DND-41 (cell line): Measurements from ENCODE around the gene ZNF750.

ENCODE experiments used
- ATAC-seq: fragments of 200-7000 bp; cut with Tn5 transposase; 3 replicates; pipeline ENCODE4 v1.9.1; 2021; ENCODE audit warnings: low read depth; ENCODE audit not compliant: insufficient read depth
- DNase-seq: peaks from one replicate; pipeline ENCODE4 v3.0.0-alpha.2; 2020
- H2AFZ ChIP-seq: 2 replicates; pipeline ENCODE4 v1.6.0; 2012; ENCODE audit warnings: low read depth, low read length
- H3K27ac ChIP-seq: 2 replicates; pipeline ENCODE4 v1.5.1; 2012; ENCODE audit warnings: low read length, inconsistent platforms
- H3K27me3 ChIP-seq: fragments of 200-600 bp; sonication (generic); 2 replicates; pipeline ENCODE4 v1.6.0; 2012; ENCODE audit warnings: low read length, mild to moderate bottlenecking, inconsistent platforms; ENCODE audit not compliant: insufficient read depth, poor library complexity
- H3K36me3 ChIP-seq: 2 replicates; pipeline ENCODE4 v1.5.1; 2012; ENCODE audit warnings: low read length, inconsistent platforms; ENCODE audit not compliant: insufficient read depth
- H3K4me1 ChIP-seq: 2 replicates; pipeline ENCODE4 v1.5.1; 2012; ENCODE audit warnings: mild to moderate bottlenecking, low read length; ENCODE audit not compliant: insufficient read depth
- H3K4me2 ChIP-seq: 2 replicates; pipeline ENCODE4 v1.6.0; 2012; ENCODE audit warnings: mild to moderate bottlenecking, moderate library complexity, low read length, inconsistent platforms; ENCODE audit not compliant: insufficient read depth
- H3K4me3 ChIP-seq, 2 experiments: fragments of 200-600 bp in 1 of 2; shearing (Covaris generic) in 1 of 2; 2 replicates each; pipeline ENCODE4 v1.5.1; 2012 to 2016; ENCODE audit warnings: inconsistent platforms in 2 of 2, low read length in 2 of 2, mild to moderate bottlenecking in 2 of 2, low read depth in 1 of 2, moderate library complexity in 1 of 2
- H3K79me2 ChIP-seq: 2 replicates; pipeline ENCODE4 v1.6.0; 2012; ENCODE audit warnings: low read length, inconsistent platforms; ENCODE audit not compliant: insufficient read depth
- H3K9ac ChIP-seq: 2 replicates; pipeline ENCODE4 v1.6.0; 2012; ENCODE audit warnings: low read depth, mild to moderate bottlenecking, inconsistent platforms, low read length, moderate library complexity
- H3K9me3 ChIP-seq: 2 replicates; pipeline ENCODE4 v1.5.1; 2012; ENCODE audit warnings: low read length, moderate library complexity, mild to moderate bottlenecking, inconsistent platforms; ENCODE audit not compliant: insufficient read depth, severe bottlenecking
- H4K20me1 ChIP-seq: 2 replicates; pipeline ENCODE4 v1.6.0; 2012; ENCODE audit warnings: low read length; ENCODE audit not compliant: insufficient read depth
- EZH2 ChIP-seq: IDR thresholded peaks from 3 replicates; pipeline ENCODE4 v1.6.1; 2012; ENCODE audit warnings: borderline replicate concordance, low read depth, mild to moderate bottlenecking, moderate library complexity, low read length, inconsistent platforms; ENCODE audit not compliant: severe bottlenecking
- TF ChIP-seq, protein P1 (sequence below): IDR thresholded peaks from 2 replicates; pipeline ENCODE4 v1.5.1; 2012; ENCODE audit warnings: borderline replicate concordance, low read length, moderate library complexity, mild to moderate bottlenecking; ENCODE audit not compliant: poor library complexity, severe bottlenecking; ENCODE audit errors: extremely low read depth

Gene ZNF750

GRCh38 chr17:82866590-82867191, 26.9 kb upstream of the ZNF750 start:
- H4K20me1 ChIP-seq, result peaks cover 14% of the 10 kb centered on the region; the same call in 1 of the 2 replicates
- ATAC-seq, result no peak
- peak overlapping the region in 1 of 2 experiments; percentile 14; a peak in 1 of 4 replicates for H3K4me3 ChIP-seq
- peak overlapping the region; percentile 79 for H3K4me2 ChIP-seq
- no peaks in the 10 kb centered on the region for H3K27me3 ChIP-seq
- peaks cover 84% of the 10 kb centered on the region for H3K79me2 ChIP-seq
- H2AFZ ChIP-seq, result no peak overlapping the region
- H3K9me3 ChIP-seq, result no peaks in the 10 kb centered on the region
- peaks cover 72% of the 10 kb centered on the region for H3K4me1 ChIP-seq
- TF ChIP-seq EZH2, result no peak
- TF ChIP-seq, protein P1, sequence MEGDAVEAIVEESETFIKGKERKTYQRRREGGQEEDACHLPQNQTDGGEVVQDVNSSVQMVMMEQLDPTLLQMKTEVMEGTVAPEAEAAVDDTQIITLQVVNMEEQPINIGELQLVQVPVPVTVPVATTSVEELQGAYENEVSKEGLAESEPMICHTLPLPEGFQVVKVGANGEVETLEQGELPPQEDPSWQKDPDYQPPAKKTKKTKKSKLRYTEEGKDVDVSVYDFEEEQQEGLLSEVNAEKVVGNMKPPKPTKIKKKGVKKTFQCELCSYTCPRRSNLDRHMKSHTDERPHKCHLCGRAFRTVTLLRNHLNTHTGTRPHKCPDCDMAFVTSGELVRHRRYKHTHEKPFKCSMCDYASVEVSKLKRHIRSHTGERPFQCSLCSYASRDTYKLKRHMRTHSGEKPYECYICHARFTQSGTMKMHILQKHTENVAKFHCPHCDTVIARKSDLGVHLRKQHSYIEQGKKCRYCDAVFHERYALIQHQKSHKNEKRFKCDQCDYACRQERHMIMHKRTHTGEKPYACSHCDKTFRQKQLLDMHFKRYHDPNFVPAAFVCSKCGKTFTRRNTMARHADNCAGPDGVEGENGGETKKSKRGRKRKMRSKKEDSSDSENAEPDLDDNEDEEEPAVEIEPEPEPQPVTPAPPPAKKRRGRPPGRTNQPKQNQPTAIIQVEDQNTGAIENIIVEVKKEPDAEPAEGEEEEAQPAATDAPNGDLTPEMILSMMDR, result no peak
- no peak for DNase-seq
- peak overlapping the region; percentile 99 for H3K27ac ChIP-seq
- peaks cover 59% of the 10 kb centered on the region for H3K36me3 ChIP-seq
- H3K9ac ChIP-seq, result peak overlapping the region; percentile 73

DNA sequence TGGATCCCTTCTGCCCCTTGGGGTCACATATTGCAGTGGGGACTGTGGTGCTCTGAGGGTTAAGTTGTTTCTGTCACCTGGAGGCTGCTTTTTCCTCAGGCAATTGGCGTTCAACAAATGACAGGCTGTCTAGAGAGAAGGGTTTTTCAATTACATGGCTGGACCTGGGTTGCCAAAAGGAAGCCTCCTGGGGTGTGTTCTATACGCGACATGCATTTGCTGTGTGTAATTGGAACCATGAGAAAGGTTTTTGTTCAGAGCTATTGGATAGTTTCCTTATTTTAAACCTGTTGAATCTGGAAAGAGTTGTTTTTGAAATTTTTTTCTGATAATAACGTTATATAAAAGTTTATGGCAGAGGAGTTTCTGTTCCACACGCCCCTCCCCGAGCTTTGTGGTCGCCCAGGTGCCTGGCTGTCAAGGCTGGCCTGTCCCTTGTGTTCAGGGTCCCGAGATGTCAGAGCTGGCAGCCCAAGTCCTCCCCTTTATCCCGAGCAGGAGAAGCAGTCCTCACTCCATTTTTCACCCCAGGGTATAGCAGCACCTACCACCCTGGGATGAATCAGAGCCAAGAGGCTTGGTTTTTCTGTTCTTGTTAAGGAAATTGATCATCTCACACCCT, 26.1 kb upstream of the ZNF750 start:
- peak overlapping the region; percentile 73 for H3K9ac ChIP-seq
- no peaks in the 10 kb centered on the region for H3K9me3 ChIP-seq
- peaks cover 78% of the 10 kb centered on the region for H3K4me1 ChIP-seq
- DNase-seq (peak; percentile 61), ATAC-seq (no peak)
- H3K4me3 ChIP-seq, result peak overlapping the region in 1 of 2 experiments; percentile 55; a peak in 2 of 4 replicates
- H3K27ac ChIP-seq, result peak overlapping the region; percentile 99
- peaks cover 84% of the 10 kb centered on the region for H3K79me2 ChIP-seq
- no peak overlapping the region for H2AFZ ChIP-seq
- H3K36me3 ChIP-seq, result peaks cover 51% of the 10 kb centered on the region
- no peak for TF ChIP-seq EZH2
- TF ChIP-seq, protein P1, result no peak
- no peaks in the 10 kb centered on the region for H3K27me3 ChIP-seq
- H4K20me1 ChIP-seq, result peaks cover 14% of the 10 kb centered on the region; the same call in 1 of the 2 replicates
- H3K4me2 ChIP-seq, result peak overlapping the region; percentile 79

- H3K9ac ChIP-seq, result peak overlapping the region; percentile 73
- TF ChIP-seq EZH2, result no peak
- TF ChIP-seq, protein P1, result no peak
- peak; percentile 65 for DNase-seq
- H3K36me3 ChIP-seq, result peaks cover 45% of the 10 kb centered on the region
- peak; percentile 6 for ATAC-seq
- H3K4me3 ChIP-seq, result peak overlapping the region in 1 of 2 experiments; percentile 55; a peak in 2 of 4 replicates
- peaks cover 84% of the 10 kb centered on the region for H3K79me2 ChIP-seq
- H3K9me3 ChIP-seq, result no peaks in the 10 kb centered on the region
- no peak overlapping the region for H2AFZ ChIP-seq
- H3K4me2 ChIP-seq, result peak overlapping the region; percentile 79
- peaks cover 84% of the 10 kb centered on the region for H3K4me1 ChIP-seq
- peak overlapping the region; percentile 99 for H3K27ac ChIP-seq
- peaks cover 8% of the 10 kb centered on the region; the same call in 1 of the 2 replicates for H4K20me1 ChIP-seq
- no peaks in the 10 kb centered on the region for H3K27me3 ChIP-seq
These were observed 25.5 kb upstream of the ZNF750 start for GRCh38 chr17:82865274-82865673.
